Ovary (tissue), 9 donors: ENCODE data around the gene COMMD4. TPM values are rescaled to one million over a fixed set of nuclear protein-coding genes. Genes with fewer than 3 reads are reported as not detected.
"Not testable (repeated sequence)": the region's sequence is repeated elsewhere in the genome, so short reads cannot be mapped to it uniquely, and the experiment has no call there.

Experiments used
- DNase-seq, 5 donors: peaks; one replicate each; pipeline ENCODE4 v3.0.0-alpha.2; 2019 to 2020
- H3K27ac ChIP-seq, 2 donors: fragments of 200-600 bp; one replicate each; pipeline versions ENCODE4 v1.5.1 to v1.8.0; 2019 to 2022
- H3K27me3 ChIP-seq: fragments of 200-600 bp; one replicate; pipeline ENCODE4 v1.8.0; 2022
- H3K36me3 ChIP-seq: fragments of 200-600 bp; sonication (generic); one replicate; pipeline ENCODE4 v1.5.1; 2019
- H3K4me1 ChIP-seq: one replicate; pipeline ENCODE4 v1.8.1; 2013; ENCODE audit warnings: mild to moderate bottlenecking, moderate library complexity; ENCODE audit not compliant: insufficient read depth
- H3K4me3 ChIP-seq: fragments of 200-600 bp; sonication (generic); one replicate; pipeline ENCODE4 v1.5.1; 2017
- H3K9me3 ChIP-seq, 2 donors: fragments of 200-600 bp in 1 of 2; sonication (generic) in 1 of 2; one replicate each; pipeline versions ENCODE4 v1.5.1 to v1.8.1; 2013 to 2019; ENCODE audit warnings: mild to moderate bottlenecking in 1 of 2, moderate library complexity in 1 of 2
- EP300 ChIP-seq: sonication (generic); formaldehyde crosslinking; IDR thresholded peaks from one replicate; pipeline ENCODE4 v1.6.1; 2017; ENCODE audit warnings: antibody characterized with exemption
- POLR2A ChIP-seq: fragments of 450-650 bp; IDR thresholded peaks from one replicate; pipeline ENCODE4 v1.6.1; 2017; ENCODE audit warnings: antibody characterized with exemption, mild to moderate bottlenecking, moderate library complexity
- WGBS, 3 donors: extraction: QIAGEN DNeasy Blood & Tissue Kit in 1 of 3; methylation state at CpG; one replicate each; pipeline versions ENCODE4 v1.1.5 to v1.1.7; 2013 to 2017; 5-methylcytosine and 5-hydroxymethylcytosine counted together
- intact Hi-C, 4 donors: fragments of 100-400 bp; cut with DNase I; formaldehyde crosslinking; loops; one replicate each; pipeline versions ENCODE4 v1.11.0 to v1.15.1; 2022 to 2023
- polyA plus RNA-seq, 2 donors: library from polyadenylated mRNA; stranded (reverse); fragments of 200-250 nt in 1 of 2; fragments of 350-450 nt in 1 of 2; fragmentation: Illumina TruSeq in 1 of 2; extraction: RNeasy Lipid Tissue Mini Kit (QIAGEN cat#74804) in 1 of 2; gene quantifications; one replicate each; pipeline ENCODE4 v1.2.3, GENCODE V29; 2013 to 2014
- total RNA-seq, 7 donors: library from RNA; depleted of rRNA in 2 of 7; stranded (reverse); fragments of >200 nt in 2 of 7; fragmentation: NEBNext Ultra II Directional in 3 of 7; extraction: Animal tissue kit (Norgen Biotek cat#: 25700) in 3 of 7; gene quantifications; one replicate each; pipeline versions ENCODE4 v1.1.0 to v1.2.4, GENCODE V29; 2016 to 2023
- TF ChIP-seq, protein P1 (sequence below), 3 donors: fragments of 450-650 bp in 2 of 3; fragments of 200-600 bp in 1 of 3; IDR thresholded peaks; one replicate each; pipeline versions ENCODE4 v1.5.1 to v1.8.0; 2016 to 2022; ENCODE audit warnings: antibody characterized with exemption in 3 of 3, mild to moderate bottlenecking in 1 of 3
- donor health status: DM: no; HTN: no; CAD: no; lungs with moderate emphysema.
- donor health status: DM: no; HTN: no; CAD: no.
- donor health status: Bipolar disorder and iron deficiency.
- donor health status: DM: yes; HTN: yes; CAD: no.
- donor health status: DM: no; HTN: no; CAD: no.
- donor health status: DM: yes; HTN: yes; CAD: no.

Gene COMMD4
- total and polyA plus RNA-seq, 9 donors: 12.1 to 67.9 (median 42.0) TPM

DNA sequence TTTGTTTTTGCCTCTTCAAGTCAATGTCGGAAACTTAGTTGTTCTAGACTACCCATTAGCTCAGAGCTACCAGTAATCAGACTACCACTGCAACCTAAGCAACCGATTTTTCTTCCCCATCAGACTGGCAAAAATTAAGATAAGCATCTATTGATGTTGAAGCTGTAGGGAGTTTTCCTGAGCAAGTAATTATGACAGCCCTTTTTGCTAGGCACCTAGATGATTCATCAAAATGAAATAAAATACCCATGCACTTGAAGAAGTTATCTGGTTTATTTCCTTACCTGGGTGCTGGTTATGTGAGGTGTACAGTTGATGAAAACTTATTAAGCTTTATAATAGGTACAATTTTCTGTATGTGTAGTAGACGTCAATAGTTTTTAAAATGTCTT is 554 bp upstream of the COMMD4 start:
- Histone ChIP-seq H3K4me1 (peaks cover 7% of the 10 kb centered on the region), H3K27ac (peak overlapping the region in 1 of 2 donors; percentile 69), H3K9me3 (no peaks in the 10 kb centered on the region), H3K27me3 (no peaks in the 10 kb centered on the region), H3K36me3 (no peaks in the 10 kb centered on the region), H3K4me3 (peak overlapping the region; percentile 67)
- TF ChIP-seq POLR2A (no peak), EP300 (no peak)
- TF ChIP-seq, protein P1, sequence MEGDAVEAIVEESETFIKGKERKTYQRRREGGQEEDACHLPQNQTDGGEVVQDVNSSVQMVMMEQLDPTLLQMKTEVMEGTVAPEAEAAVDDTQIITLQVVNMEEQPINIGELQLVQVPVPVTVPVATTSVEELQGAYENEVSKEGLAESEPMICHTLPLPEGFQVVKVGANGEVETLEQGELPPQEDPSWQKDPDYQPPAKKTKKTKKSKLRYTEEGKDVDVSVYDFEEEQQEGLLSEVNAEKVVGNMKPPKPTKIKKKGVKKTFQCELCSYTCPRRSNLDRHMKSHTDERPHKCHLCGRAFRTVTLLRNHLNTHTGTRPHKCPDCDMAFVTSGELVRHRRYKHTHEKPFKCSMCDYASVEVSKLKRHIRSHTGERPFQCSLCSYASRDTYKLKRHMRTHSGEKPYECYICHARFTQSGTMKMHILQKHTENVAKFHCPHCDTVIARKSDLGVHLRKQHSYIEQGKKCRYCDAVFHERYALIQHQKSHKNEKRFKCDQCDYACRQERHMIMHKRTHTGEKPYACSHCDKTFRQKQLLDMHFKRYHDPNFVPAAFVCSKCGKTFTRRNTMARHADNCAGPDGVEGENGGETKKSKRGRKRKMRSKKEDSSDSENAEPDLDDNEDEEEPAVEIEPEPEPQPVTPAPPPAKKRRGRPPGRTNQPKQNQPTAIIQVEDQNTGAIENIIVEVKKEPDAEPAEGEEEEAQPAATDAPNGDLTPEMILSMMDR (IDR thresholded peaks at IDR 0.05): no peak
- DNase-seq: no peak
- WGBS, 3 donors: 26 to 39% (median 27%) methylated on average over 3 of the region's 3 CpGs
- intact Hi-C loops: no loop called here

DNA sequence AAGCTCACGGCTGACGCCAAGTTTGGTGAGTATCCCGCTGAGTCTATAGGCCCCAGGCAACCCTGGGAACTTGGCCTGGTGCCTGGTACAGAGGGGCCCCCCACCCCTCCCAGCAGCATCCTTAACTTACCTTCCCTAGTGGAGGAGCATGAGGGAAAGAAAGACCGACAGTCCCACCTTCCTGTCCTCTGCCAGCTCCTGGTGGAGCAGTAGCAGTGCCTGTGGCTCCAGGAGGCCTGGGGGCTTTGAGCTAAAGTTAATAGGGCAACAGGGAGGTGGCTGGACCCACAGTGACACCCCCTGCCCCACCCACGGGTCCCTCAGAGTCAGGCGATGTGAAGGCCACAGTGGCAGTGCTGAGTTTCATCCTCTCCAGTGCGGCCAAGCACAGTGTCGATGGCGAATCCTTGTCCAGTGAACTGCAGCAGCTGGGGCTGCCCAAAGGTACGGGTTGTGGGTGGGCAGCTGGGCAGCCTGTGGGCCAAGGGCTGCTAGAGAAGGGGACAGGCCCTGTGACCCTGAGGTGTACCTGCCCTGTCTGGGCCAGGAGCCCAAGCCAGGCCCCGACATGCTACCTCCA is 2.9 kb downstream of the COMMD4 start:
- intact Hi-C loops: no loop called here

DNA sequence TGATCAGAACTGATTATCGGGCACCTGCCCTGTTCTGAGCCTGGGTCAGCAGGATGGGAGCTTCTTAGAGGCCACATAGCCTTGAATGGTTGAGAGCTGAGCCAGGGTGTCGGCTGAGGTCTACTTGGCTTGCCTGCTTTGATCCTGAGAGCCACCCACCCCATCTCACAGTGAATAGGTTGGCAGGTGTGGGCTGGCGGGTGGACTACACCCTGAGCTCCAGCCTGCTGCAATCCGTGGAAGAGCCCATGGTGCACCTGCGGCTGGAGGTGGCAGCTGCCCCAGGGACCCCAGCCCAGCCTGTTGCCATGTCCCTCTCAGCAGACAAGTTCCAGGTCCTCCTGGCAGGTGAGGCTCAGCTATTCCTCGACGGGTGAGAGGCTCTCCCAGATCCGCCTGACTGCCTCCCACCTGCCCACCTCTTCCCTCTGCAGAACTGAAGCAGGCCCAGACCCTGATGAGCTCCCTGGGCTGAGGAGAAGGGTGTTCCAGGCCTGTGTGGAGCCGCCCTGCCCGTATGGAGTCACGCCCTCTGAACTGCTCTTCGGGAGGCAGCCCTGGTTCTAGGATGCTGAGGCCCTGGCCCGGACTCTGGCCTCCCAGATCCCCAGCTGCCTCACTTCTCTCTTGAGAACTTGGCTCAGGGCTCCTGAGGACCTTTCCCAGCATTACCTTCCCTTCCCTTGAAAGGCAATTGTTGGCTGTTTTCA is 3.8 kb downstream of the COMMD4 start:
- Histone ChIP-seq H3K27me3 (no peaks in the 10 kb centered on the region), H3K4me1 (peaks cover 7% of the 10 kb centered on the region), H3K4me3 (no peak overlapping the region), H3K9me3 (no peaks in the 10 kb centered on the region), H3K36me3 (no peaks in the 10 kb centered on the region), H3K27ac (no peak overlapping the region)
- peak in 1 of 5 donors; percentile 16 for DNase-seq
- intact Hi-C loops: no loop called here
- WGBS, 3 donors: 85 to 90% (median 87%) methylated on average over 13 of the region's 13 CpGs
- TF ChIP-seq, protein P1 (IDR thresholded peaks at IDR 0.05): no peak
- TF ChIP-seq POLR2A (no peak), EP300 (no peak)

More for the DNA sequence above, 2.9 kb downstream of the COMMD4 start:
- no peak overlapping the region for H3K27ac ChIP-seq
- WGBS, 3 donors: 83 to 86% (median 85%) methylated on average over 11 of the region's 11 CpGs
- no peak overlapping the region for H3K4me3 ChIP-seq
- TF ChIP-seq POLR2A (no peak), EP300 (no peak)
- TF ChIP-seq, protein P1 (IDR thresholded peaks at IDR 0.05): no peak
- H3K36me3 ChIP-seq: no peaks in the 10 kb centered on the region
- no peaks in the 10 kb centered on the region for H3K9me3 ChIP-seq
- H3K27me3 ChIP-seq: no peaks in the 10 kb centered on the region
- H3K4me1 ChIP-seq: peaks cover 7% of the 10 kb centered on the region
- peak in 1 of 5 donors; percentile 15 for DNase-seq

DNA sequence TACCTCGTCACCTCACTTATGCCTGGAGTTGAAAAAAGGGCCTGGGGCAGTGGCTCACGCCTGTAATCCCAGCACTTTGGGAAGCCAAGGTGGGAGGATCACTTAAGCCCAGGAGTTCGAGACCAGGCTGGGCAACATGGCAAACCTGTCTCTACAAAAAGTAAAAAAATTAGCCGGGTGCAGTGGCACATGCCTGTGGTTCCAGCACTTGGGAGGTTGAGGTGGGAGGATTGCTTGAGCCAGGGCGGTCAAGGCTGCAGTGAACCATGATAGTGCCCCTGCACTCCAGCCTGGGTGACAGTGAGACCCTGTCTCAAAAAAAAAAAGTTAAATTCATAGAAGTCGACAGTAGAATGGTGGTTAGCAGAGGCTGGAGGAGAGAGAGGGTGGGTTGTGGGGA is 6.4 kb downstream of the COMMD4 start:
- Histone ChIP-seq H3K9me3 (no peaks in the 10 kb centered on the region), H3K36me3 (no peaks in the 10 kb centered on the region), H3K4me3 (no peak overlapping the region), H3K27me3 (no peaks in the 10 kb centered on the region), H3K4me1 (no peaks in the 10 kb centered on the region), H3K27ac (no peak overlapping the region)
- TF ChIP-seq, protein P1 (IDR thresholded peaks at IDR 0.05): no peak
- no peak for TF ChIP-seq EP300
- TF ChIP-seq POLR2A: no peak
- intact Hi-C loops: no loop called here
- 72 to 75% (median 73%) methylated on average over 6 of the region's 6 CpGs for WGBS, 3 donors
- DNase-seq: no peak

DNA sequence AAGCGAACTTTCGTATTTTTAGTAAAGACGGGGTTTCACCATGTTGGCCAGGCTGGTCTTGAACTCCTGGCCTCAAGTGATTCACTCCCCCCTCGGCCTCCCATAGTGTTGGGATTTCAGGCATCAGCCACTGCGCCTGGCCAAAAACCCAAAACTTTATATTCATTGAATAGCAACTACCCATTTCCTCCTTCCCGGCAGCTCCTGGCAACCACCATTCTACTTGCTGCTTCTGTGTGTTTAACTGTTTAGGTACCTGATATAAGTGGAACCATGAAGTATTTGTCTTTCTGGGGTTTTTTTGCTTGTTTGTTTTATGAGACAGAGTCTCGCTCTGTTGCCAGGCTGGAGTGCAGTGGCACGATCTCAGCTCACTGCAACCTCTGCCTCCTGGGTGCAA is 8.1 kb downstream of the COMMD4 start:
- DNase-seq, H3K27ac ChIP-seq, intact Hi-C loops: not testable (repeated sequence)

More for the DNA sequence above, 8.1 kb downstream of the COMMD4 start:
- H3K36me3 ChIP-seq, H3K27me3 ChIP-seq, H3K4me1 ChIP-seq, H3K9me3 ChIP-seq, H3K4me3 ChIP-seq: not testable (repeated sequence)
- 13 to 20% (median 19%) methylated on average over 8 of the region's 8 CpGs for WGBS, 3 donors
